K562 (cell line): ENCODE results near the gene RDM1. TPM values are rescaled to one million over a fixed set of nuclear protein-coding genes. Genes with fewer than 3 reads are reported as not detected.
A peak's percentile ranks its signal among the peaks of the same experiment; 100 is the strongest.

ENCODE experiments used
- ATAC-seq: fragments of 200-7000 bp; cut with Tn5 transposase; 3 replicates; pipeline ENCODE4 v1.9.1; 2020; ENCODE audit warnings: moderate library complexity
- BruUV-seq: library from RNA; stranded (reverse); fragments of 400-500 nt; replicated peaks from 2 replicates; lab custom pipeline; 2021; lab: Mats Ljungman, UMichigan
- CTCF ChIA-PET: fragments of 300-600 bp; formaldehyde crosslinking; extraction: SDS; loops from one replicate; lab custom pipeline; 2021; ENCODE audit warnings: low intra/inter-chr PET ratio; lab: Yijun Ruan, JAX
- POLR2A ChIA-PET: fragments of 300-600, 350-650 bp; sonication (Branson Sonifier 250); formaldehyde crosslinking; extraction: SDS; loops from one replicate; lab custom pipeline; 2021; ENCODE audit warnings: antibody characterized with exemption, inconsistent platforms; lab: Yijun Ruan, JAX
- DNase-seq, 4 experiments: peaks; one replicate each; pipeline versions ENCODE4 v3.0.0 to v3.0.0-alpha.2; 2011 to 2018; ENCODE audit warnings: low spot score in 3 of 4, mixed read lengths in 3 of 4; ENCODE audit errors: extremely low read depth in 1 of 4
- FAIRE-seq: peaks from 2 replicates; lab custom pipeline; 2011; peaks lifted over from hg19 to GRCh38; lab: Jason Lieb, UNC
- H2AFZ ChIP-seq: 2 replicates; pipeline ENCODE4 v1.6.0; 2011; ENCODE audit warnings: low read depth, low read length, control low read depth, inconsistent platforms
- H3K27ac ChIP-seq: fragments of 200-600 bp; 3 replicates; pipeline ENCODE4 v1.8.0; 2011; ENCODE audit warnings: low read depth, mild to moderate bottlenecking, control low read depth, inconsistent platforms, low read length, moderate library complexity, mixed read lengths; ENCODE audit errors: extremely low read depth
- H3K27me3 ChIP-seq, 2 experiments: fragments of 300-600 bp in 1 of 2; 2 replicates in 1 of 2; 3 replicates in 1 of 2; pipeline versions ENCODE4 v1.6.0 to v1.8.0; 2011; ENCODE audit warnings: inconsistent platforms in 2 of 2, low read length in 2 of 2, mild to moderate bottlenecking in 1 of 2, mixed read lengths in 1 of 2, moderate library complexity in 1 of 2; ENCODE audit not compliant: control insufficient read depth in 2 of 2, insufficient read depth in 2 of 2
- H3K36me3 ChIP-seq: fragments of 300-600 bp; 3 replicates; pipeline ENCODE4 v1.8.0; 2011; ENCODE audit warnings: mild to moderate bottlenecking, low read length, inconsistent platforms; ENCODE audit not compliant: control insufficient read depth, insufficient read depth
- H3K4me1 ChIP-seq, 2 experiments: fragments of 200-600 bp in 1 of 2; replicated peaks in 1 of 2; 2 replicates in 1 of 2; 3 replicates in 1 of 2; pipeline versions ENCODE4 v1.5.1 to v1.8.0; 2011; ENCODE audit warnings: inconsistent platforms in 2 of 2, low read length in 2 of 2, mild to moderate bottlenecking in 1 of 2, mixed read lengths in 1 of 2, moderate library complexity in 1 of 2; ENCODE audit not compliant: control insufficient read depth in 2 of 2, insufficient read depth in 2 of 2
- H3K4me2 ChIP-seq: 2 replicates; pipeline ENCODE4 v1.6.1; 2011; ENCODE audit warnings: low read length, control low read depth, inconsistent platforms, mixed read lengths; ENCODE audit not compliant: insufficient read depth
- H3K4me3 ChIP-seq: fragments of 200-600 bp; sonication (generic), shearing (Covaris generic); 2 replicates; pipeline ENCODE4 v1.5.1; 2016; ENCODE audit warnings: control low read depth, inconsistent platforms
- H3K79me2 ChIP-seq: fragments of 200-600 bp; 3 replicates; pipeline ENCODE4 v1.8.0; 2011; ENCODE audit warnings: low read length, inconsistent platforms; ENCODE audit not compliant: control insufficient read depth, insufficient read depth
- H3K9ac ChIP-seq, 2 experiments: 2 replicates each; pipeline versions ENCODE4 v1.6.0 to v1.6.1; 2011; ENCODE audit warnings: low read depth in 2 of 2, low read length in 2 of 2, control low read depth in 1 of 2, inconsistent platforms in 1 of 2, mild to moderate bottlenecking in 1 of 2, mixed read lengths in 1 of 2; ENCODE audit not compliant: insufficient read depth in 1 of 2
- H3K9me1 ChIP-seq: one replicate; pipeline ENCODE4 v1.6.0; 2011; ENCODE audit warnings: inconsistent platforms, mild to moderate bottlenecking, low read length, moderate library complexity; ENCODE audit not compliant: control insufficient read depth, insufficient read depth
- H3K9me3 ChIP-seq: replicated peaks from 2 replicates; pipeline ENCODE4 v1.5.1; 2011; ENCODE audit warnings: low read depth, low read length, inconsistent platforms; ENCODE audit not compliant: control insufficient read depth, insufficient read depth
- H4K20me1 ChIP-seq: replicated peaks from 2 replicates; pipeline ENCODE4 v1.6.1; 2011; ENCODE audit warnings: low read length, inconsistent platforms, mixed read lengths; ENCODE audit not compliant: control insufficient read depth, insufficient read depth
- HDAC6 ChIP-seq: IDR thresholded peaks from 2 replicates; pipeline ENCODE4 v1.6.1; 2012; ENCODE audit warnings: low read depth, mild to moderate bottlenecking, control low read depth, inconsistent platforms, low read length, moderate library complexity
- HNRNPUL1 ChIP-seq: fragments of 200-400 bp; formaldehyde crosslinking; IDR thresholded peaks from 2 replicates; pipeline ENCODE4 v1.6.1; 2017; ENCODE audit warnings: low read length
- NFIC ChIP-seq: fragments of 450-650 bp; IDR thresholded peaks from 2 replicates; pipeline ENCODE4 v1.6.1; 2017; ENCODE audit warnings: mild to moderate bottlenecking, inconsistent platforms
- POLR2G ChIP-seq: fragments of 200-400 bp; formaldehyde crosslinking; IDR thresholded peaks from 2 replicates; pipeline ENCODE4 v1.6.1; 2017; ENCODE audit warnings: low read depth, mild to moderate bottlenecking, antibody characterized with exemption, low read length, moderate library complexity
- PTRF ChIP-seq: fragments of 450-650 bp; IDR thresholded peaks from 2 replicates; pipeline ENCODE4 v1.6.1; 2016; ENCODE audit warnings: mild to moderate bottlenecking, missing genetic modification characterization, missing compliant biosample characterization
- RBFOX2 ChIP-seq: fragments of 200-400 bp; formaldehyde crosslinking; IDR thresholded peaks from 2 replicates; pipeline ENCODE4 v1.6.1; 2017; ENCODE audit warnings: low read depth, mild to moderate bottlenecking, low read length, moderate library complexity
- SAFB2 ChIP-seq: fragments of 200-400 bp; formaldehyde crosslinking; IDR thresholded peaks from 2 replicates; pipeline ENCODE4 v1.6.1; 2018; ENCODE audit warnings: borderline replicate concordance, low read length, low read depth, moderate library complexity; ENCODE audit not compliant: severe bottlenecking
- ZNF766 ChIP-seq: fragments of 200-800 bp; sonication (Bioruptor generic); conservative IDR thresholded peaks from 2 replicates; pipeline ENCODE4 v1.6.1; 2016; ENCODE audit warnings: missing genetic modification characterization, missing compliant biosample characterization
- WGBS: fragments of 100-300 bp; shearing (Covaris generic); methylation state at CpG from one replicate; pipeline ENCODE4 v1.1.6; 2016; ENCODE audit warnings: low coverage, mixed read lengths; ENCODE audit not compliant: insufficient coverage; ENCODE audit errors: missing lambda C conversion rate; 5-methylcytosine and 5-hydroxymethylcytosine counted together
- in situ Hi-C: fragments of 300-500 bp; cut with MboI; formaldehyde crosslinking; loops from 4 replicates; pipeline ENCODE4 v1.15.0; 2018; ENCODE audit warnings: inconsistent platforms, mixed read lengths
- intact Hi-C: fragments of 100-400 bp; cut with micrococcal nuclease; formaldehyde crosslinking; loops from 2 replicates; pipeline ENCODE4 v1.14.2; 2022
- polyA plus RNA-seq, 8 experiments: library from polyadenylated mRNA; depleted of rRNA in 4 of 8; stranded (reverse) in 5 of 8; unstranded in 3 of 8; fragments of >200 nt; fragmentation: Nextera tagmentation in 2 of 8; fragmentation: Illumina TruSeq in 1 of 8; extraction: Ambion mirVana in 2 of 8; extraction: Trizol in 1 of 8; gene quantifications; 2 replicates each; pipeline versions ENCODE4 v1.2.1 to v1.2.3, GENCODE V29; 2011 to 2014; ENCODE audit warnings: inconsistent platforms in 1 of 8, missing spikeins in 1 of 8
- total RNA-seq, 7 experiments: library from RNA; depleted of rRNA in 6 of 7; stranded (reverse); fragments of >200 nt in 6 of 7; fragmentation: Illumina TruSeq in 2 of 7; extraction: Trizol in 2 of 7; gene quantifications; 2 replicates each; pipeline versions ENCODE4 v1.2.1 to v1.2.3, GENCODE V29; 2011 to 2021; ENCODE audit warnings: low replicate concordance in 1 of 7
- TF ChIP-seq, protein P1 (sequence below): fragments of 450-650 bp; IDR thresholded peaks from 2 replicates; pipeline ENCODE4 v1.6.1; 2018; ENCODE audit not compliant: partially characterized antibody
- TF ChIP-seq, protein P2 (sequence below): fragments of 250-450 bp; sonication (Bioruptor Pico); IDR thresholded peaks from 2 replicates; pipeline ENCODE4 v1.8.0; 2021; ENCODE audit warnings: moderate library complexity, mild to moderate bottlenecking, inconsistent platforms

Gene RDM1
- total and polyA plus RNA-seq, 9 of the 15 experiments (the other 6 are each of a cell fraction or from before 2014, with no cell fraction given) = 2.5 to 11.2 (median 5.4) TPM

DNA sequence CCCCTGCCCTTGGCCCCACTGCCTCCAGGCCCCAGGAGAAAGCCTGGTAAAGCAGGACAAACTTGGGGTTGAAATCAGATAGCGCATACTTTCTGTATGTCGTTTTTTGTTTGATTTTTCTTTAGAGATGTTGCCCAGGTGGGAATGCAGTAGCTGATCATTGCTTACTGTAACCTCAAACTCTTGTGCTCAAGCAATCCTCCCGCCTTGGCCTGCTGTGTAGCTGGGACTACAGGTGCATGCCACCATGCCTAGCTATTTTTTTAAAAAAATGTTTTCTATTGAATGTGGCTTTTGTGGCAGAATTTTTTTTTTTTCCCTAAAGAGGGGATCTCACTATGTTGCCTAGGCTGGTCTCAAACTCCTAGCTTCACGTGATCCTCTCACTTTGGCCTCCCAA is 39.3 kb downstream of the RDM1 start (continued):
- TF ChIP-seq, protein P1, sequence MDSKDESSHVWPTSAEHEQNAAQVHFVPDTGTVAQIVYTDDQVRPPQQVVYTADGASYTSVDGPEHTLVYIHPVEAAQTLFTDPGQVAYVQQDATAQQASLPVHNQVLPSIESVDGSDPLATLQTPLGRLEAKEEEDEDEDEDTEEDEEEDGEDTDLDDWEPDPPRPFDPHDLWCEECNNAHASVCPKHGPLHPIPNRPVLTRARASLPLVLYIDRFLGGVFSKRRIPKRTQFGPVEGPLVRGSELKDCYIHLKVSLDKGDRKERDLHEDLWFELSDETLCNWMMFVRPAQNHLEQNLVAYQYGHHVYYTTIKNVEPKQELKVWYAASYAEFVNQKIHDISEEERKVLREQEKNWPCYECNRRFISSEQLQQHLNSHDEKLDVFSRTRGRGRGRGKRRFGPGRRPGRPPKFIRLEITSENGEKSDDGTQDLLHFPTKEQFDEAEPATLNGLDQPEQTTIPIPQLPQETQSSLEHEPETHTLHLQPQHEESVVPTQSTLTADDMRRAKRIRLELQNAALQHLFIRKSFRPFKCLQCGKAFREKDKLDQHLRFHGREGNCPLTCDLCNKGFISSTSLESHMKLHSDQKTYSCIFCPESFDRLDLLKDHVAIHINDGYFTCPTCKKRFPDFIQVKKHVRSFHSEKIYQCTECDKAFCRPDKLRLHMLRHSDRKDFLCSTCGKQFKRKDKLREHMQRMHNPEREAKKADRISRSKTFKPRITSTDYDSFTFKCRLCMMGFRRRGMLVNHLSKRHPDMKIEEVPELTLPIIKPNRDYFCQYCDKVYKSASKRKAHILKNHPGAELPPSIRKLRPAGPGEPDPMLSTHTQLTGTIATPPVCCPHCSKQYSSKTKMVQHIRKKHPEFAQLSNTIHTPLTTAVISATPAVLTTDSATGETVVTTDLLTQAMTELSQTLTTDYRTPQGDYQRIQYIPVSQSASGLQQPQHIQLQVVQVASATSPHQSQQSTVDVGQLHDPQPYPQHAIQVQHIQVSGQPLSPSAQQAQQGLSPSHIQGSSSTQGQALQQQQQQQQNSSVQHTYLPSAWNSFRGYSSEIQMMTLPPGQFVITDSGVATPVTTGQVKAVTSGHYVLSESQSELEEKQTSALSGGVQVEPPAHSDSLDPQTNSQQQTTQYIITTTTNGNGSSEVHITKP = no peak

DNA sequence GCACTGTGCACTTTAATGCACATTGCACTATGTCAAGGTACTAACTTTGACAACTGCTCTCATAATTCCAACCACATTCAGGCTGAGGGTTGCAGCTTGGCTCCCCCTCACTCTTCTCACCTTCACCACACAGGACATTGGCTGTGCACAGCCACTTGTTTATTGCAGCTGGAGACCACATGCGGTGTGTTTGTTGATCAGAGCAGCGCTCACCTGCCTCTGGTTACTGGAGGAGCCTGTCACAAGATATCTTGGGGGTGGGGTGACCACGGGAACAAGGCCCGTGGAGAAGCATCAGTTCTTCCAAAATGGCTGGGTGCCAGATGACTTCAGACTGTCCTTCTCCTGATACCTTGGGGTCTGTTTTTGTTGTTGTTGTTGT is 39.8 kb downstream of the RDM1 start:
- Histone ChIP-seq H3K4me3 (no peak overlapping the region), H3K79me2 (no peaks in the 10 kb centered on the region), H3K27me3 (no peaks in the 10 kb centered on the region), H3K9me1 (no peaks in the 10 kb centered on the region), H3K9ac (no peak overlapping the region), H2AFZ (peak overlapping the region; percentile 32; the same call in 1 of the 2 replicates), H4K20me1 (no peaks in the 10 kb centered on the region), H3K4me1 (peaks cover 0 to 9% of the 10 kb centered on the region in 2 experiments; a peak in 2 of 5 replicates), H3K9me3 (no peaks in the 10 kb centered on the region), H3K27ac (no peak overlapping the region), H3K4me2 (no peak overlapping the region), H3K36me3 (no peaks in the 10 kb centered on the region)
- ChIA-PET POLR2A (interaction anchor here (0.7 to 2.0 kb wide), 3 partner anchors 11 to 1478 kb away, joined by 3 to 9 read pairs (median 3); partner anchors contain the start of gene CCL5), CTCF (no interaction called here)
- intact Hi-C loops (no loop called here), in situ Hi-C loops (no loop called here)
- ATAC-seq (no peak; the same call in 2 of the 3 replicates), DNase-seq (no peak), FAIRE-seq (no peak)
- no TSS peak for BruUV-seq
- 38% methylated on average over 4 of the region's 4 CpGs for WGBS
- TF ChIP-seq PTRF (tag) = no peak
- TF ChIP-seq HNRNPUL1 = no peak
- TF ChIP-seq NFIC = peak; percentile 64
- TF ChIP-seq RBFOX2 = no peak
- TF ChIP-seq POLR2G = no peak
- TF ChIP-seq HDAC6 = no peak
- no peak for TF ChIP-seq SAFB2
- TF ChIP-seq, protein P2, sequence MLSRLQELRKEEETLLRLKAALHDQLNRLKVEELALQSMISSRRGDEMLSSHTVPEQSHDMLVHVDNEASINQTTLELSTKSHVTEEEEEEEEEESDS (CRISPR knock-in tag) = no peak
- no peak for TF ChIP-seq ZNF766 (CRISPR knock-in tag)
